ENCODE measurements around the gene SLC6A1.
A peak's percentile ranks its signal among the peaks of the same experiment; 100 is the strongest.

The SLC6A1 gene

DNA sequence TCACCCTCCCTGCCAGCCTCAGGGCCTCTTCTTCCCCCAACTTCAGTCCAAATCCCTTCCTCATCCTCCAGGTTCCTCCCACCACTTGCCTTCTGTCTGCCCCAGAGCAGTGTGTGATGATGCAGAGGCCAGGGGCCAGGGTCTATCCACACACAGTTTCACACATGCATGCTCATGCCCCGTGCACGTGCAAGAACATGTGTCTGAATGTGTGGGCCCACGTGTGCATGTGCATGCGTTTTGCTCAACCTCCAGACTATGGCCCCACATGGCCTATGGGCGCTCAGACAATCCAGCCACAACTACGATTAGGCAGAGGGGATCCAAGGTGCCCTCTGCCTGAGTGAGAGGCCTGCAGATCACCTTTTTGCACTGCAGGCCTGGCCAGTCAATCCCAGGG lies 32.3 kb upstream of the SLC6A1 start:
- Mint-ChIP-seq H3K36me3 (no peaks in the 10 kb centered on the region), H3K9me3 (no peaks in the 10 kb centered on the region), H3K27ac (no peak overlapping the region), H3K4me1 (no peaks in the 10 kb centered on the region), H3K4me3 (no peak overlapping the region)
- DNase-seq (ENCODE audit: low spot score in 2 of 2) (no peak), ATAC-seq (no peak)

DNA sequence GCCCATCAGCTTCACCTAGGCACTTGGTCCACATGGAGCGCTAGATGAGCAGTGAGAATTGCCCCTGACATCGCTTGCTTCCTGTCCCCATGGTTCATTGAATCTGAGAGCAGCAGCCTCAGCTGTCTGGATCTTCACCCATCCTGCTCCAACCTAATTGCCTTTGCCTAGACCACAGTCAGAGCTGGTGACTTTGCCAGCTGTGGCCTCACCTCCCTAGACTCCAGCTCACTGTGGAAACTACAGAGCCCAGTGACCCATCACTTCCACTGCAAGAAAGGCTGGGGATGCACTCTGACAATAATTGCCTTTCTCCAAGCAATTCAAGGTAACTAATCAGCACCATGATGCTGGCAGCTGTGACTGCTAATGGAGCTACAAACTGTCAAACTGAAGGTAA lies 30.6 kb upstream of the SLC6A1 start:
- Mint-ChIP-seq H3K4me3 (no peak overlapping the region), H3K9me3 (no peaks in the 10 kb centered on the region), H3K27ac (no peak overlapping the region), H3K36me3 (no peaks in the 10 kb centered on the region), H3K4me1 (no peaks in the 10 kb centered on the region)
- no peak for ATAC-seq
- DNase-seq (ENCODE audit: low spot score in 2 of 2), result no peak

DNA sequence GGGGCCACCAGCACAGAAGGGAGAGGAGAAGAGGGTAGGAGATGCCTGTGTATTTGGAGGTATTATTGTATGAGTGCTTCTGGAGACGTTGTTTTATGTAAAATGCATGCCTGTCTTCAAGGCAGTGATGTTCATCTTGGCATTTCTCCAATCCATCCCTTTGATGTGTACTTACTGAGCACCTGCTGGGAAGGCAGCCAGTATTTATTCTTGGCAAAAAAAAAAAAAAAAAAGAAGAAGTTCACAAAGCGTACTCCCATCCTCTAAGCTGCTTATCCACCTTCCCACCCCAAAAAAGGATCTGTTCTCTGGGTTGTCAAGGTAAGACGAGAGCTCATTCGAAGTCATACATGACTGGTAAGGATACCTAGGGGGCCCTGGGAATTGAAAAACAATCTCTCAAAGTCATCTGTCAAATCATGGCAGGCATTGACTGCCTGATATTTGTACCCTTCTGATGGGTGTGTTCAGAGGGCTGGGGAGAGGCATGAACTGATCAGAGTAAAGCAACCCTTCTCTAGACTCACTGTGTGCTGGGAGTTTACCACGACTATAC lies 30.0 kb upstream of the SLC6A1 start:
- no peak for DNase-seq (ENCODE audit: low spot score in 2 of 2)
- no peak for ATAC-seq
- Mint-ChIP-seq H3K36me3 (no peaks in the 10 kb centered on the region), H3K4me3 (no peak overlapping the region), H3K9me3 (no peaks in the 10 kb centered on the region), H3K27ac (no peak overlapping the region), H3K4me1 (no peaks in the 10 kb centered on the region)

DNA sequence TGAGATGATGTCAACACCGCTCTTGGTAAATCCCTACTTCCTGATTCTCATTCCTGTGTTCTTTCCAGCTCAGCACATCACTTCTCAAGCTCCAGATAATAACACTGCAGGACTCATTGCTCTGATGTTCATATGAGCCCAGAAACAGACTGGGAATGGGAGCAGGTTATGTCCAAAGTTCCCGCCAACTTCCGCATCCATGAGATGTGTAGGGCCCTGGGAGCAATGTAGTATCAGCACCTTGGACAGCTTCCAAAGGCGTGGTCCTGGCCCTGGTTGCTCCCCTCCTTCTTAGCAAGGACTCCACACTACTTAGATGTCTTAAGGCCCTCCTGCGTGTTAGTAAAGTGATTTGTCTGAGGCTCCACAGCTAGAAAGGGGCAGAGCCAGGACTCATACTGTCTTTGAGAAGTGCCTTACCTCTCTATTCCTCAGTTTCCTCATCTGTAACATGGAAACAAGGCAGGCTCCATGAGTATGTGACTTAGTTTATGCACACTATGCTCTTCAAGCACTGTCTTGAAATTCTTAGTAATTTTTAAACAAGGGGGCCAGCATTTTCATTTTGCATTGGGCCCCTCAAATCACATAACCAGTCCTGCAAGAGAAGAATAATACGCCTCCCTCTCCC lies 27.9 kb upstream of the SLC6A1 start:
- no peak overlapping the region for H3K4me3 Mint-ChIP-seq
- DNase-seq (ENCODE audit: low spot score in 2 of 2) (no peak), ATAC-seq (no peak)
- no peaks in the 10 kb centered on the region for H3K4me1 Mint-ChIP-seq
- H3K9me3 Mint-ChIP-seq, result no peaks in the 10 kb centered on the region
- no peak overlapping the region for H3K27ac Mint-ChIP-seq
- no peaks in the 10 kb centered on the region for H3K36me3 Mint-ChIP-seq

DNA sequence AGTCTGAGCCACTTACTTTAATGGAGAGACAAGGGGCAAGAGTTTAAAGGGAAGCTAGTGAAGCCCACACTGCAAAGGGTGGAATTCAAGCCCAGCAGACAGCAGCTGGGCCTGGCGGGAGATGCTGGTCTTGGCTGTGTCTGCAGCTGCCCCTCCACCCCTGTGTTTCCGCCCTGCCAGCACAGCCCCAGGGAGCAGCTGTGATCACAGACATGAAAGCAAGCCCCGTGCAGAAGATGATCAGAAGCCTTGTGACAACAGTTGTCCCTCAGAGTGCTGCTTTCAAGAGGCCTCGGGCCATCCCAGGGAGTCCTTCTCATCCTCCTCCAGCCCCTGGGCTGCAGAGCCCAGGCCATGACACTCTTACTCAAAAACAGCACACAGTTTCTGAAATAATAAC lies 24.1 kb upstream of the SLC6A1 start:
- Mint-ChIP-seq H3K4me1 (no peaks in the 10 kb centered on the region), H3K27ac (no peak overlapping the region), H3K4me3 (no peak overlapping the region), H3K36me3 (no peaks in the 10 kb centered on the region), H3K9me3 (no peaks in the 10 kb centered on the region)
- ATAC-seq (no peak), DNase-seq (ENCODE audit: low spot score in 2 of 2) (no peak)

DNA sequence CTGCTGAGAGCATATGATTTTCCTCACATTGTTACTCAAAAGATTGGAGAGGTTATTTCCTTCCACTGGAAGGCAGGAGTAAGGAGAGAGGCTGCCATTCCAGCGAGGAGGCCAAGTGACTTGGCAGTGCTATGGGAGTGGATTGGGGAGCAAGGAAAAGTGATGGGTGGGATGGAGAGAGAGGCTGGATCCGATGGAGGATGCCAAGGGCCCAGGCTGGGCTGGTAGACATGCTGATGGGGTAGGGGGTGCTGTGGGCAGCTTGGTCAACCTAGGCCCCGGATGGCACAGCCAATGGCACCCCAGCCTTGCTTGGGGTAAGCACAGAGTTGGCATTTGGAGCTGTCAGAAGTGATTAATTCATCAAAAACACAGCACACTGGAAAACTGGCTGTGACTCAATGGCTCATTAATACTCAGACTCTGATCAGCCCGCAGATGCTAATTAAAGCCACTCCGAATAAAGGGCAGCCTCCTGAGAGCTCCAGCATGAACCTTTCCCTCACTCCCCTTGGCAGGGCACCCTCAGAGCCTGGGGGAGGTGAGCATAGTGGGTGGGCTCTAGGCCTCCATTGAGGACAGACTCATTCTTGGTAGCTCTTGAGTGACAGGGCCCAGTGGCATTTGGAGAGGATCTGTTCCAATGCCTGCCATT lies 22.1 kb upstream of the SLC6A1 start:
- ATAC-seq (no peak), DNase-seq (ENCODE audit: low spot score in 2 of 2) (no peak)
- H3K4me1 Mint-ChIP-seq, result no peaks in the 10 kb centered on the region
- no peaks in the 10 kb centered on the region for H3K36me3 Mint-ChIP-seq
- no peak overlapping the region for H3K27ac Mint-ChIP-seq
- H3K4me3 Mint-ChIP-seq, result no peak overlapping the region
- no peaks in the 10 kb centered on the region for H3K9me3 Mint-ChIP-seq

DNA sequence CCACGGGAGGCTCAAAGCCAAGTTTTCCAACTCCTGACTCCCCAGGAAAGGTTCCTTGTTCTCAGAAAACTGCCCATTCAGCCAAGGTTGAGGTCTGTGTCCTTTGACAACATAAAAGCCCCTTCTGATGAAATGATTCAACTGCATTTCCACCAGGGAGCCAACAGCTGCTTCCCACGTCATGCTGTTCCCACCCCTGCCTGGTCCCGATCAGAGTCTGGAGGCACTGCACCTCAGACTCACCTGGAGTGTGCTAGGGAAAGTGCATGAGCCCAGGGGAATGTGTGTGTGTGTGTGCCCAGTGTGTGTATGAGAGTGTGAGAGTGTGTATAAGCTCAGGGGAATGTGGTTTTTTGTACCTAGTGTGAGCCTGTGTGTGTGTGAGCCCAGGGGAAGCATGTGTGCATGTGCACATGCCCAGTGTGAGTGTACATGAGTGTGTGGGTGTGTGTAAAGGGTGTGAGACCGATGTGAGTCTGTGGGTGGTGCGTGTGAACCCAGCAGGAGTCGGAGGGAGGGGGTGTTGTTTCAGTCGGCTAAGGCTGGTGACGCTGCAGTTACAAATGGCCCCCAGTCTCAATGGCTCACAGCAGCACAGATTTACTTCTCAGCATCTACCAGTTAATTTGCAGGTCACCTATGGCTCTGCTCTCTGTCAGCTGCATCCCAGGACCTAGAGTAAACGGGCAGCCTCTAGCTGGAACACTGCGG lies 20.3 kb upstream of the SLC6A1 start:
- no peak overlapping the region for H3K4me3 Mint-ChIP-seq

DNA sequence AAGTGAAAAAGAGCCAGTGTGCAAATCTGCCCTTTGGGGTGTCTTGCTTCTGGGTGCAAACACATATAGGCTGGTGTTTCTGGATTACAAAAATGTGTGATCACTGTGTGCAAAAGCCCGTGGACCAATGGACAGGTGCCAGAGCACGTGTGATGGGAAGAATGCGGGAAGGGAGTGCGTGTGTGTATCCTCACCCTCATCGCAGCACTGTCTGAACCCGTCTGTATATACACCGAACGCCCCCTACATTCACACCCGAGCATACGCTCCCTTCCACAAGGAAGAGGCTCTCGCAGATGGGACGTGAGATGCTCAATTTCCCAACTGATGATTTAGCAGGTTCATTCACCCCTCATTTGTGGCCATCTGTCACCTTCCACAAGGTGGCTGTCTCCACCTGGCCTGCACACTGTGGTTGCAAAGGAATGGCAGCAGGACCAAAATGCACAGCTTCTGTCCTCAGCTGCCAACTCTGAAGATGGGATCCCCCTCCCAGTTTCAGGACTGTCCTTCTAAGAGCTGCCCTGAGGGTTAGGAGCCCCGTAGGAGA lies 19.4 kb upstream of the SLC6A1 start:
- no peaks in the 10 kb centered on the region for H3K9me3 Mint-ChIP-seq
- no peak overlapping the region for H3K4me3 Mint-ChIP-seq
- no peak overlapping the region for H3K27ac Mint-ChIP-seq
- H3K4me1 Mint-ChIP-seq, result no peaks in the 10 kb centered on the region
- ATAC-seq (no peak), DNase-seq (ENCODE audit: low spot score in 2 of 2) (no peak)
- H3K36me3 Mint-ChIP-seq, result no peaks in the 10 kb centered on the region

More for the DNA sequence above, 20.3 kb upstream of the SLC6A1 start:
- H3K9me3 Mint-ChIP-seq, result no peaks in the 10 kb centered on the region
- H3K4me1 Mint-ChIP-seq, result no peaks in the 10 kb centered on the region
- ATAC-seq, result no peak
- peak overlapping the region; percentile 15 for H3K27ac Mint-ChIP-seq
- H3K36me3 Mint-ChIP-seq, result no peaks in the 10 kb centered on the region
- no peak for DNase-seq (ENCODE audit: low spot score in 2 of 2)

DNA sequence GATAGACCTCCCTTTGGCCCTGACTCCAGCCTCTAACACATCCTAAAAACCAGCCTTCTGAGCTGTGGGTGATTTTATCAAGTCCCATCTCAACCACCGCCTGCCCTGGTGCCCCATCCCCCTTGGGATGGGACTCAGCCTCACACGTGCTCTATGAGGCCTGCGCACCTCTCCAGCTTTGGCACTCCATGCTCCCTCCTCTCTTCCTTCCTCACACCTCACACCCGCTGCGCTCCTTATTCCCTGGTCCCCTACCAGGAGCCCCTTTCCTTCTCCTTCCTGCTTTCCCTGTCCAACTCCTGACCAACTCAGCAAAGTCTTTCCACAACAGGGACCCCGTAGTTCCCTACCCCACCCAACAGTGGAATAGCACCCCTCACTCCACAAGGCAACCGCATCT lies 18.4 kb upstream of the SLC6A1 start:
- Mint-ChIP-seq H3K4me1 (no peaks in the 10 kb centered on the region), H3K4me3 (no peak overlapping the region), H3K36me3 (no peaks in the 10 kb centered on the region), H3K9me3 (no peaks in the 10 kb centered on the region), H3K27ac (no peak overlapping the region)
- no peak for DNase-seq (ENCODE audit: low spot score in 2 of 2)
- no peak for ATAC-seq

DNA sequence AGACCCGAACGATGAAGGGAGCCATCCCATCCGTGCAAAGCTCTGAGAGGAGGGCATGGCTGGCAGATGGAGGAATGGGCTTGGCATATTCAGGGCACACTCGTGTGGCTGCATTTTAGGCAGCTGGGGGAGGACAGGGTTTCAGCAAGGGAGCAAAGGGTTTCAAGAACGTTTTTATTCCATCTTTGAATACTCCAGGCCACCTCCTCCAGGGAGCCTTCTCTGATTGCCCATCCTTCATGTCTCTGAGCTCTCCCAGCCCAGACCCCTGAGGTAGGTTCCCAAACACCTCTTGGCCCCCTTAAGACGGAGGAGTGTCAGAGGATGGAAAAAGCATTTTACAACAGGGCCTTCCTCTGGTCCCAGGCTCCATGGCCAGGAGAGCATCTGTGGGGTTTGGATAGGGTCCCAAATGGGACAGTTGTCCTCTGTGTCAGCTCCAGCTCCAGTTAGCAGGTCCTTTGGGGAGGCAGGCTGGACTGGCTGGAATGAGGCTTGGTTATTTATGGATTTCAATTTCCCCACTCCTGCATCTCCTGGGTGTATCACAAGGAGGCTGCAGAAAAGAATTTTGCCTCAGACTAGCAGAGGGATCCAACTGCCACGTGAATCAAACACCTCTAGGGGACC lies 17.7 kb upstream of the SLC6A1 start:
- no peak for ATAC-seq

DNA sequence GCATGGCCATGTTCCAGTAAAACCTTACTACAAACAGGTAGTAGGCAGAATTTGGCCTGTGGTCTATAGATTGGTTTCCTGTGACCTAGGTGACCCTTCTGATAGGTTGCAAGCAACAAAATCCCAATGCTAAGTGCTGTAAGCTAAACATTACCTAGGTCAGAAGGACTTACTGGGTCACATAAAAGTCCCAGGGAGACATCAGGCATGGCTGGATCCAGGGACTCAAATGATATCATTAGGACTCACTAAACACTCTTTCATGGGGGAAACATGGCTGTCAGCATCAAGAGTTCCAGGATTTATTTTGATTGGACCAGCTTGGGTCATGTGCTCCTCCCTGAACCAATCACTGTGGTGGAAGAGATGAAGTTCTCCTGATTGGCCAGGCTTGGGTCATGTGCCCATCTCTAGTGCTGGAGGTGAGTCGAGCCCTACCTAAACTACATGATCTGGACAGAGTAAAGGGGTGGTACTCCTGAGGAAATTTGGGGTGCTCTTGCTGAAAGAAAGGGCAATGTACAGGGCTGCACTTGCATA lies 16.8 kb upstream of the SLC6A1 start:
- no peak for DNase-seq (ENCODE audit: low spot score in 2 of 2)
- H3K4me1 Mint-ChIP-seq, result no peaks in the 10 kb centered on the region
- H3K27ac Mint-ChIP-seq, result no peak overlapping the region
- no peaks in the 10 kb centered on the region for H3K9me3 Mint-ChIP-seq
- no peak for ATAC-seq
- H3K36me3 Mint-ChIP-seq, result no peaks in the 10 kb centered on the region
- H3K4me3 Mint-ChIP-seq, result no peak overlapping the region

More for the DNA sequence above, 17.7 kb upstream of the SLC6A1 start:
- no peaks in the 10 kb centered on the region for H3K9me3 Mint-ChIP-seq
- H3K4me3 Mint-ChIP-seq, result no peak overlapping the region
- H3K4me1 Mint-ChIP-seq, result no peaks in the 10 kb centered on the region
- H3K27ac Mint-ChIP-seq, result no peak overlapping the region
- H3K36me3 Mint-ChIP-seq, result no peaks in the 10 kb centered on the region
- DNase-seq (ENCODE audit: low spot score in 2 of 2), result no peak

DNA sequence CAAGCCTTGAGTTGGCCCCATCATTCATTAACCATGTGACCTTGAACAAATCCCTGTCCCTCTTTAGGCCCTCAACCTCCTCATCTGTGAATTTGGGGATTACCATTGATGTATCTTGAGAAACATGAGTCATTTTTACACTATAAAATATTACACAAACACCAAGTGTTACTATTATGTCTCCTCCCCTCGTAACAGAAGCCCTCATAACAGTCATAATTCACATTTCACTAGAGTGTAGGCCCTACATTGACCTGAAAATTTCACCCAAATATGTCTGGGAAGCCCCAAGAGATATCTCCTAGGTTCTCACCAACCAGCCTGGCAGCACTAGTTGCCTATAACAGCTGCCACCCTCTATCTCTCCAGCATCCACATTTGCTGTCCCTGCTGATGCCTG lies 15.8 kb upstream of the SLC6A1 start:
- H3K9me3 Mint-ChIP-seq, result no peaks in the 10 kb centered on the region
- H3K36me3 Mint-ChIP-seq, result no peaks in the 10 kb centered on the region
- no peak overlapping the region for H3K4me3 Mint-ChIP-seq
- H3K27ac Mint-ChIP-seq, result no peak overlapping the region
- DNase-seq (ENCODE audit: low spot score in 2 of 2) (no peak), ATAC-seq (peak; percentile 45)
- H3K4me1 Mint-ChIP-seq, result no peaks in the 10 kb centered on the region

DNA sequence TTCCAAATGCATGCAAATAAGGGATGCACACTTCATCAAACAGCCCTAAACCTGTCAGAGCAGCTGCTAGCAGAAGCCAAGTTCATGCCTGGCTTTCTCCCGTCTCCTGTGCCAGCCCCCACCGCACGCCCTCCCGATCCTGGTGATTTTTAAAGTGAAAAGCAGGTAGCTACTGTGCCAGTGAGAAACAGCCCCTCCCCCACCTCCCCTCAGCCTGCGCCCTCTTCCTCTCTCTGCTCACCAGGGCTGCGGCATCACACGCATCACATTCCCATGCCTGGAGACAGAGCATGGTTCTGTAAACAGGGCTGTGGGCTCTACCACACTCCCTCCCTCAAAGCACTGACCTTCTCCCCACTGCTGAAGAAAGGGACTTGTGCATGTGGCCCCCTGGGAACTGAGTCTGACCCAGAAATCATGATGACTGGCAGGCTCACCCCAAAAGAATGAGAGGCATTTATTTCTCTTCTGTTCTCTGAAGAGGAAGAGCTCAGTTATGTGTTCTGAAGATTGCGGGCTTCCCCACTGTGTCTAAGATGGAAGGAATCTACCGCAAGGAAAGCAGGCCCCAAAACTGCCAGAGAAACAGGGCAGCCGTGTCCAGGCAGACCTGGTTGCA lies 14.5 kb upstream of the SLC6A1 start:
- Mint-ChIP-seq H3K4me1 (no peaks in the 10 kb centered on the region), H3K27ac (no peak overlapping the region), H3K9me3 (no peaks in the 10 kb centered on the region), H3K36me3 (no peaks in the 10 kb centered on the region), H3K4me3 (no peak overlapping the region)
- ATAC-seq, result no peak
- DNase-seq (ENCODE audit: low spot score in 2 of 2), result no peak

DNA sequence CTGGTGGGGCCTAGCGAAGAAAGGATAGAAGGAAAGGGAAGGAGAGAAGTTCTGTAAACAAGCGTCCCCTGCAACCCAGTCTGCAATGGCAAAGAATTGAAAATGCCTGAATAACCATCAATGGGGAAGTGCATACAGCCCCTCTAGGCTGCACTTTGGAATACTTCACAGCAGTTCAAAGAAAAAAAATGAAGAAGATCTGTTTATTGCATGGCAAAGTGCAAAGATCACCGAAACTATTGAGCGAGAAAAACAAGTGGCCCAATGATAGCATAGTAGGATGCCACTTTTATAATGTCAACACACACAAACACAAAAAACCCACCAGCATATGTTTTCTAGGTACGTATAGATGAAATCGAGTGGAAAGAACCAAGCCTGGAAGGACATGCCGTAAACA lies 13.6 kb upstream of the SLC6A1 start:
- ATAC-seq (no peak), DNase-seq (ENCODE audit: low spot score in 2 of 2) (no peak)
- Mint-ChIP-seq H3K27ac (no peak overlapping the region), H3K4me1 (no peaks in the 10 kb centered on the region), H3K9me3 (no peaks in the 10 kb centered on the region), H3K4me3 (no peak overlapping the region), H3K36me3 (no peaks in the 10 kb centered on the region)

DNA sequence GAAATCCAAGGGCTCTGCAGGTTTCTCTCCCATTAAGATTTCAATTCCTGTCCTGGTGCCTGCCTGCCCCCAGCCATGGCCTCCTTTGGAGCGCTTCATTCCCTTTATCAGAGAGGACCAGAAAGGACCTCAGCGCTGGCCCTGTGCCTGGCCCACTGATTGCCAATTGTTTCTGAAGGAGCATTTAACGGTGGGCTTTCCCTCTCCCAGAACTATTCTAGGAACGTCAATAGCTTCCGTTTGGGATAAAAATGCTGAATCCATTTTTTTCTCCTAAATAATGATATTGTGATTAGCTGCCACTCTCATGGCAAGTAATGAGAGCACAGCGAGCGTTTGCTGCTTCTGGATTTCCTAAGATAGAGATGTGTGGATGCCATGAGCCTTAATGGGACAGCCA lies 12.2 kb upstream of the SLC6A1 start:
- Mint-ChIP-seq H3K36me3 (no peaks in the 10 kb centered on the region), H3K4me1 (no peaks in the 10 kb centered on the region), H3K27ac (no peak overlapping the region), H3K4me3 (no peak overlapping the region), H3K9me3 (no peaks in the 10 kb centered on the region)
- DNase-seq (ENCODE audit: low spot score in 2 of 2), result no peak
- no peak for ATAC-seq
